ENCODE results near the gene CCDC57.

DNA sequence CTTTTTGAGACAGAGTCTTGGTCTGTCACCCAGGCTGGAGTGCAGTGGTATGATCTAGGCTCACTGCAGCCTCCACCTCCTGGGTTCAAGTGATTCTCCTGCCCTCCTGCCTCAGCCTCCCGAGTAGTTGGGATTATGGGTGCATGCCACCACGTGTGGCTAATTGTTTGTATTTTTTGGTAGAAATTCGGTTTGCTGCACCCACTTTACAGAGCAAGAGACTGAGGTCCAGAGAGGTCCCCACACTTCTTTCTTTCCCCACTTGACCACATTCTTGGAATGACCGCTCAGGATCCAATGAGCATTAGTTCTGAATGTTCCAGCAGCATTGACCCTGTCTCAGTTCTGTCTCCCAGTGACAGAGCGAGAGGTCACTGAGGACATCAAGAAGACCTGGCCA lies 10.9 kb upstream of the CCDC57 start:
- TF ChIP-seq, protein P1, sequence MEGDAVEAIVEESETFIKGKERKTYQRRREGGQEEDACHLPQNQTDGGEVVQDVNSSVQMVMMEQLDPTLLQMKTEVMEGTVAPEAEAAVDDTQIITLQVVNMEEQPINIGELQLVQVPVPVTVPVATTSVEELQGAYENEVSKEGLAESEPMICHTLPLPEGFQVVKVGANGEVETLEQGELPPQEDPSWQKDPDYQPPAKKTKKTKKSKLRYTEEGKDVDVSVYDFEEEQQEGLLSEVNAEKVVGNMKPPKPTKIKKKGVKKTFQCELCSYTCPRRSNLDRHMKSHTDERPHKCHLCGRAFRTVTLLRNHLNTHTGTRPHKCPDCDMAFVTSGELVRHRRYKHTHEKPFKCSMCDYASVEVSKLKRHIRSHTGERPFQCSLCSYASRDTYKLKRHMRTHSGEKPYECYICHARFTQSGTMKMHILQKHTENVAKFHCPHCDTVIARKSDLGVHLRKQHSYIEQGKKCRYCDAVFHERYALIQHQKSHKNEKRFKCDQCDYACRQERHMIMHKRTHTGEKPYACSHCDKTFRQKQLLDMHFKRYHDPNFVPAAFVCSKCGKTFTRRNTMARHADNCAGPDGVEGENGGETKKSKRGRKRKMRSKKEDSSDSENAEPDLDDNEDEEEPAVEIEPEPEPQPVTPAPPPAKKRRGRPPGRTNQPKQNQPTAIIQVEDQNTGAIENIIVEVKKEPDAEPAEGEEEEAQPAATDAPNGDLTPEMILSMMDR (IDR thresholded peaks at IDR 0.05), result no peak
- TF ChIP-seq POLR2A (IDR thresholded peaks at IDR 0.05), result no peak

Measured in heart left ventricle (tissue), 13 donors.